HepG2 (cell line): Measurements from ENCODE around the gene KCNK17. TPM values are rescaled to one million over a fixed set of nuclear protein-coding genes. Genes with fewer than 3 reads are reported as not detected.

Source experiments
- ATAC-seq: fragments of 200-7000 bp; cut with Tn5 transposase; 3 replicates; pipeline ENCODE4 v1.9.1; 2020; ENCODE audit warnings: mild to moderate bottlenecking, moderate library complexity
- BruUV-seq: library from RNA; stranded (reverse); fragments of 400-500 nt; replicated peaks from 2 replicates; lab custom pipeline; 2021; lab: Mats Ljungman, UMichigan
- CTCF ChIA-PET: fragments of 300-600 bp; formaldehyde crosslinking; extraction: SDS; loops from one replicate; lab custom pipeline; 2021; ENCODE audit warnings: low total read pairs, inconsistent platforms, low intra/inter-chr PET ratio; lab: Yijun Ruan, JAX
- POLR2A ChIA-PET: fragments of 350-600 bp; sonication (Branson Sonifier 250); formaldehyde crosslinking; loops from one replicate; lab custom pipeline; 2020; ENCODE audit warnings: antibody characterized with exemption, inconsistent platforms; lab: Yijun Ruan, JAX
- DNase-seq: peaks from one replicate; pipeline ENCODE4 v3.0.0-alpha.2; 2015; ENCODE audit warnings: low spot score
- FAIRE-seq: peaks from 3 replicates; lab custom pipeline; 2011; peaks lifted over from hg19 to GRCh38; lab: Jason Lieb, UNC
- H2AFZ ChIP-seq: one replicate; pipeline ENCODE4 v1.6.1; 2011; ENCODE audit warnings: low read length, inconsistent platforms
- H3K27ac ChIP-seq: fragments of 300-600 bp; 3 replicates; pipeline ENCODE4 v1.8.0; 2011; ENCODE audit warnings: mixed run types, mild to moderate bottlenecking, mixed read lengths, low read length, inconsistent platforms; ENCODE audit not compliant: insufficient read depth; ENCODE audit errors: extremely low read length
- H3K27me3 ChIP-seq, 2 experiments: fragments of 200-600 bp in 1 of 2; 2 replicates in 1 of 2; 3 replicates in 1 of 2; pipeline versions ENCODE4 v1.6.0 to v1.8.0; 2011; ENCODE audit warnings: low read length in 2 of 2, mild to moderate bottlenecking in 2 of 2, moderate library complexity in 2 of 2, inconsistent platforms in 1 of 2; ENCODE audit not compliant: insufficient read depth in 2 of 2, control insufficient read depth in 1 of 2
- H3K36me3 ChIP-seq, 2 experiments: fragments of 200-600 bp in 1 of 2; replicated peaks in 1 of 2; 2 replicates in 1 of 2; 3 replicates in 1 of 2; pipeline versions ENCODE4 v1.5.1 to v1.8.0; 2011; ENCODE audit warnings: low read length in 2 of 2, inconsistent platforms in 1 of 2; ENCODE audit not compliant: insufficient read depth in 2 of 2, control insufficient read depth in 1 of 2
- H3K4me1 ChIP-seq: 2 replicates; pipeline ENCODE4 v1.5.1; 2012; ENCODE audit warnings: low read length, inconsistent platforms; ENCODE audit not compliant: insufficient read depth
- H3K4me2 ChIP-seq: 2 replicates; pipeline ENCODE4 v1.6.0; 2011; ENCODE audit warnings: low read depth, low read length, inconsistent platforms
- H3K4me3 ChIP-seq, 3 experiments: fragments of 200-600 bp in 1 of 3; sonication (generic), shearing (Covaris generic) in 1 of 3; replicated peaks in 1 of 3; 2 replicates each; pipeline ENCODE4 v1.5.1; 2011 to 2016; ENCODE audit warnings: low read length in 3 of 3, inconsistent platforms in 2 of 3, low read depth in 2 of 3, mild to moderate bottlenecking in 2 of 3, control low read depth in 1 of 3, mixed read lengths in 1 of 3; ENCODE audit not compliant: insufficient read depth in 1 of 3
- H3K79me2 ChIP-seq: one replicate; pipeline ENCODE4 v1.6.1; 2011; ENCODE audit warnings: low read length, inconsistent platforms; ENCODE audit not compliant: insufficient read depth
- H3K9ac ChIP-seq: 2 replicates; pipeline ENCODE4 v1.6.0; 2011; ENCODE audit warnings: mild to moderate bottlenecking, low read depth, low read length, inconsistent platforms; ENCODE audit not compliant: insufficient read depth
- H3K9me3 ChIP-seq: 2 replicates; pipeline ENCODE4 v1.5.1; 2012; ENCODE audit warnings: mild to moderate bottlenecking, low read length
- H4K20me1 ChIP-seq: 2 replicates; pipeline ENCODE4 v1.6.0; 2011; ENCODE audit warnings: inconsistent platforms, mild to moderate bottlenecking, low read length, moderate library complexity; ENCODE audit not compliant: insufficient read depth
- PRMT3 ChIP-seq: sonication (generic); formaldehyde crosslinking; IDR thresholded peaks from 2 replicates; pipeline ENCODE4 v1.8.1; 2022; ENCODE audit warnings: low read depth, mild to moderate bottlenecking, moderate library complexity, missing genetic modification reagents, borderline replicate concordance
- RELA ChIP-seq: sonication (generic); formaldehyde crosslinking; IDR thresholded peaks from 2 replicates; pipeline ENCODE4 v1.4.0; 2020; ENCODE audit warnings: missing genetic modification reagents
- TBX2 ChIP-seq: sonication (generic); formaldehyde crosslinking; IDR thresholded peaks from 2 replicates; pipeline ENCODE4 v1.5.0; 2020; ENCODE audit warnings: missing genetic modification reagents, mild to moderate bottlenecking, borderline replicate concordance
- TCF7 ChIP-seq: sonication (generic); IDR thresholded peaks from 2 replicates; pipeline ENCODE4 v1.6.1; 2016; ENCODE audit warnings: antibody characterized with exemption, low read depth
- ZNF296 ChIP-seq: sonication (generic); formaldehyde crosslinking; conservative IDR thresholded peaks from 2 replicates; pipeline ENCODE4 v1.5.0; 2020; ENCODE audit warnings: mild to moderate bottlenecking, missing genetic modification reagents
- ZNF598 ChIP-seq: sonication (generic); formaldehyde crosslinking; IDR thresholded peaks from 2 replicates; pipeline ENCODE4 v1.5.1; 2020; ENCODE audit warnings: mild to moderate bottlenecking, missing genetic modification reagents, borderline replicate concordance
- ZNF761 ChIP-seq: sonication (generic); formaldehyde crosslinking; conservative IDR thresholded peaks from 2 replicates; pipeline ENCODE4 v1.4.0; 2020; ENCODE audit warnings: mild to moderate bottlenecking, missing genetic modification reagents
- WGBS: methylation state at CpG from one replicate; pipeline ENCODE4 v1.1.6; 2017; ENCODE audit warnings: low lambda C conversion rate; 5-methylcytosine and 5-hydroxymethylcytosine counted together
- in situ Hi-C: cut with HindIII; loops from 2 replicates; pipeline ENCODE4 v1.10.0; 2017; ENCODE audit warnings: low pct_unique_long_range_greater_than_20kb; ENCODE audit not compliant: extremely low pct_ligation_motif_present
- intact Hi-C: fragments of 100-400 bp; cut with micrococcal nuclease; formaldehyde crosslinking; loops from one replicate; pipeline ENCODE4 v1.10.0; 2022; ENCODE audit not compliant: unreplicated experiment
- polyA plus RNA-seq, 8 experiments: library from polyadenylated mRNA; depleted of rRNA in 3 of 8; stranded (reverse) in 7 of 8; unstranded in 1 of 8; fragments of >200 nt; fragmentation: Illumina TruSeq in 4 of 8; extraction: Trizol in 4 of 8; gene quantifications; 2 replicates each; pipeline versions ENCODE4 v1.2.1 to v1.2.3, GENCODE V29; 2011 to 2016; ENCODE audit warnings: low read depth in 4 of 8, missing spikeins in 1 of 8, mixed read lengths in 1 of 8; ENCODE audit not compliant: insufficient read depth in 1 of 8
- total RNA-seq, 5 experiments: library from RNA; depleted of rRNA; stranded (reverse); fragments of >200 nt; fragmentation: Illumina TruSeq; extraction: Trizol; gene quantifications; 2 replicates each; pipeline ENCODE4 v1.2.3, GENCODE V29; 2016; ENCODE audit warnings: low read depth in 1 of 5
- TF ChIP-seq, protein P1 (sequence below): sonication (generic); formaldehyde crosslinking; IDR thresholded peaks from 2 replicates; pipeline ENCODE4 v1.8.1; 2022; ENCODE audit warnings: low read depth, mild to moderate bottlenecking, missing genetic modification reagents
- TF ChIP-seq, protein P2 (sequence below), 2 experiments: sonication (generic) in 1 of 2; formaldehyde crosslinking in 1 of 2; IDR thresholded peaks; 2 replicates each; pipeline versions ENCODE4 v1.6.1 to v1.9.0; 2014 to 2022; ENCODE audit warnings: antibody characterized with exemption in 1 of 2, borderline replicate concordance in 1 of 2, inconsistent platforms in 1 of 2, low read depth in 1 of 2, missing genetic modification reagents in 1 of 2
- TF ChIP-seq, protein P3 (sequence below): sonication (generic); formaldehyde crosslinking; IDR thresholded peaks from 2 replicates; pipeline ENCODE4 v1.4.0; 2020; ENCODE audit warnings: mild to moderate bottlenecking, missing genetic modification reagents
- TF ChIP-seq, protein P4 (sequence below): sonication (generic); formaldehyde crosslinking; IDR thresholded peaks from 2 replicates; pipeline ENCODE4 v1.8.1; 2023; ENCODE audit warnings: mild to moderate bottlenecking, missing genetic modification reagents

The KCNK17 gene
- total and polyA plus RNA-seq, 2 of the 13 experiments (the other 11 are each of a cell fraction or from before 2014, with no cell fraction given): not detected

DNA sequence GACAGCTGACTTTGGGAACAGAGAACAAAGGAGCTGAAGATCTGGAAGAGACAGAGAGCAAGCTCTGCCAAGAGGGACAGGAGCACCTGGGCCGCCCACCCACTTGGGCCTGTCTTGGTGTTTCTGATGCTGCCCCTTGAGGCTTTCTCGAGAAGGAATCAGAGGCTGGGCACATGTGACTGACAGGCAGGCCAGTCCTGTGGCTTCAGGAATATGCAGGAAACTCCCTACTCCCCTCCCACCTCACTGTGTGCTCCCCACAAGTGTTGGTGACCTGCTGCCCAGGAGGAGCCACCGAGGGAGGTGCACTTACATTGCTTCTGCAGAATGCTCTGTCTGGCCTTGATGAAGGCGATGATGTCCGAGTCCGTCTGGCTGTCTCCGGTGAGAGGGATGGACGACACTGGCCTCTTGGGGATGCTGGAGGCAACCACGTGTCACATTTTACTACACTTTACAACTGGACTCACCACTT, 29.2 kb upstream of the KCNK17 start:
- no peak for FAIRE-seq
- Histone ChIP-seq H2AFZ (no peak overlapping the region), H3K4me2 (no peak overlapping the region), H4K20me1 (no peaks in the 10 kb centered on the region), H3K27me3 (no peaks in the 10 kb centered on the region; a peak in 1 of 5 replicates), H3K9me3 (no peaks in the 10 kb centered on the region), H3K9ac (no peak overlapping the region), H3K4me3 (no peak overlapping the region), H3K4me1 (no peaks in the 10 kb centered on the region), H3K27ac (no peak overlapping the region), H3K36me3 (no peaks in the 10 kb centered on the region), H3K79me2 (no peaks in the 10 kb centered on the region)
- 48% methylated on average over 8 of the region's 9 CpGs for WGBS
- in situ Hi-C loops (no loop called here), intact Hi-C loops (no loop called here)
- ChIA-PET POLR2A (no interaction called here), CTCF (no interaction called here)
- BruUV-seq: no TSS peak
- no peak for ATAC-seq
- no peak for DNase-seq
- TF ChIP-seq, protein P1, sequence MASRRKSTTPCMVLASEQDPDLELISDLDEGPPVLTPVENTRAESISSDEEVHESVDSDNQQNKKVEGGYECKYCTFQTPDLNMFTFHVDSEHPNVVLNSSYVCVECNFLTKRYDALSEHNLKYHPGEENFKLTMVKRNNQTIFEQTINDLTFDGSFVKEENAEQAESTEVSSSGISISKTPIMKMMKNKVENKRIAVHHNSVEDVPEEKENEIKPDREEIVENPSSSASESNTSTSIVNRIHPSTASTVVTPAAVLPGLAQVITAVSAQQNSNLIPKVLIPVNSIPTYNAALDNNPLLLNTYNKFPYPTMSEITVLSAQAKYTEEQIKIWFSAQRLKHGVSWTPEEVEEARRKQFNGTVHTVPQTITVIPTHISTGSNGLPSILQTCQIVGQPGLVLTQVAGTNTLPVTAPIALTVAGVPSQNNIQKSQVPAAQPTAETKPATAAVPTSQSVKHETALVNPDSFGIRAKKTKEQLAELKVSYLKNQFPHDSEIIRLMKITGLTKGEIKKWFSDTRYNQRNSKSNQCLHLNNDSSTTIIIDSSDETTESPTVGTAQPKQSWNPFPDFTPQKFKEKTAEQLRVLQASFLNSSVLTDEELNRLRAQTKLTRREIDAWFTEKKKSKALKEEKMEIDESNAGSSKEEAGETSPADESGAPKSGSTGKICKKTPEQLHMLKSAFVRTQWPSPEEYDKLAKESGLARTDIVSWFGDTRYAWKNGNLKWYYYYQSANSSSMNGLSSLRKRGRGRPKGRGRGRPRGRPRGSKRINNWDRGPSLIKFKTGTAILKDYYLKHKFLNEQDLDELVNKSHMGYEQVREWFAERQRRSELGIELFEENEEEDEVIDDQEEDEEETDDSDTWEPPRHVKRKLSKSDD (CRISPR knock-in tag): no peak
- TF ChIP-seq RELA (CRISPR knock-in tag) (no peak), ZNF761 (CRISPR knock-in tag) (no peak), TBX2 (CRISPR knock-in tag) (no peak), ZNF296 (CRISPR knock-in tag) (no peak), PRMT3 (no peak), ZNF598 (no peak), TCF7 (no peak)
- TF ChIP-seq, protein P2, sequence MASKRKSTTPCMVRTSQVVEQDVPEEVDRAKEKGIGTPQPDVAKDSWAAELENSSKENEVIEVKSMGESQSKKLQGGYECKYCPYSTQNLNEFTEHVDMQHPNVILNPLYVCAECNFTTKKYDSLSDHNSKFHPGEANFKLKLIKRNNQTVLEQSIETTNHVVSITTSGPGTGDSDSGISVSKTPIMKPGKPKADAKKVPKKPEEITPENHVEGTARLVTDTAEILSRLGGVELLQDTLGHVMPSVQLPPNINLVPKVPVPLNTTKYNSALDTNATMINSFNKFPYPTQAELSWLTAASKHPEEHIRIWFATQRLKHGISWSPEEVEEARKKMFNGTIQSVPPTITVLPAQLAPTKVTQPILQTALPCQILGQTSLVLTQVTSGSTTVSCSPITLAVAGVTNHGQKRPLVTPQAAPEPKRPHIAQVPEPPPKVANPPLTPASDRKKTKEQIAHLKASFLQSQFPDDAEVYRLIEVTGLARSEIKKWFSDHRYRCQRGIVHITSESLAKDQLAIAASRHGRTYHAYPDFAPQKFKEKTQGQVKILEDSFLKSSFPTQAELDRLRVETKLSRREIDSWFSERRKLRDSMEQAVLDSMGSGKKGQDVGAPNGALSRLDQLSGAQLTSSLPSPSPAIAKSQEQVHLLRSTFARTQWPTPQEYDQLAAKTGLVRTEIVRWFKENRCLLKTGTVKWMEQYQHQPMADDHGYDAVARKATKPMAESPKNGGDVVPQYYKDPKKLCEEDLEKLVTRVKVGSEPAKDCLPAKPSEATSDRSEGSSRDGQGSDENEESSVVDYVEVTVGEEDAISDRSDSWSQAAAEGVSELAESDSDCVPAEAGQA (IDR thresholded peaks at IDR 0.05; ENCODE audit: low read depth): no peak
- TF ChIP-seq, protein P2 (CRISPR knock-in tag; IDR thresholded peaks at IDR 0.05; ENCODE audit: borderline replicate concordance): no peak
- TF ChIP-seq, protein P3, sequence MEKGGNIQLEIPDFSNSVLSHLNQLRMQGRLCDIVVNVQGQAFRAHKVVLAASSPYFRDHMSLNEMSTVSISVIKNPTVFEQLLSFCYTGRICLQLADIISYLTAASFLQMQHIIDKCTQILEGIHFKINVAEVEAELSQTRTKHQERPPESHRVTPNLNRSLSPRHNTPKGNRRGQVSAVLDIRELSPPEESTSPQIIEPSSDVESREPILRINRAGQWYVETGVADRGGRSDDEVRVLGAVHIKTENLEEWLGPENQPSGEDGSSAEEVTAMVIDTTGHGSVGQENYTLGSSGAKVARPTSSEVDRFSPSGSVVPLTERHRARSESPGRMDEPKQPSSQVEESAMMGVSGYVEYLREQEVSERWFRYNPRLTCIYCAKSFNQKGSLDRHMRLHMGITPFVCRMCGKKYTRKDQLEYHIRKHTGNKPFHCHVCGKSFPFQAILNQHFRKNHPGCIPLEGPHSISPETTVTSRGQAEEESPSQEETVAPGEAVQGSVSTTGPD (CRISPR knock-in tag): no peak
- TF ChIP-seq, protein P4, sequence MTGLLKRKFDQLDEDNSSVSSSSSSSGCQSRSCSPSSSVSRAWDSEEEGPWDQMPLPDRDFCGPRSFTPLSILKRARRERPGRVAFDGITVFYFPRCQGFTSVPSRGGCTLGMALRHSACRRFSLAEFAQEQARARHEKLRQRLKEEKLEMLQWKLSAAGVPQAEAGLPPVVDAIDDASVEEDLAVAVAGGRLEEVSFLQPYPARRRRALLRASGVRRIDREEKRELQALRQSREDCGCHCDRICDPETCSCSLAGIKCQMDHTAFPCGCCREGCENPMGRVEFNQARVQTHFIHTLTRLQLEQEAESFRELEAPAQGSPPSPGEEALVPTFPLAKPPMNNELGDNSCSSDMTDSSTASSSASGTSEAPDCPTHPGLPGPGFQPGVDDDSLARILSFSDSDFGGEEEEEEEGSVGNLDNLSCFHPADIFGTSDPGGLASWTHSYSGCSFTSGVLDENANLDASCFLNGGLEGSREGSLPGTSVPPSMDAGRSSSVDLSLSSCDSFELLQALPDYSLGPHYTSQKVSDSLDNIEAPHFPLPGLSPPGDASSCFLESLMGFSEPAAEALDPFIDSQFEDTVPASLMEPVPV (CRISPR knock-in tag): no peak
